SHP77 treated with DMSO at 0.1 percent for 48 hours (cell line): Measurements from ENCODE around the gene PRKAR2B.
"Not testable (repeated sequence)": the region's sequence is repeated elsewhere in the genome, so short reads cannot be mapped to it uniquely, and the experiment has no call there.

Source experiments
- DNase-seq: peaks from one replicate; lab custom pipeline; 2025; lab: John Stamatoyannopoulos, UW

PRKAR2B gene

DNA sequence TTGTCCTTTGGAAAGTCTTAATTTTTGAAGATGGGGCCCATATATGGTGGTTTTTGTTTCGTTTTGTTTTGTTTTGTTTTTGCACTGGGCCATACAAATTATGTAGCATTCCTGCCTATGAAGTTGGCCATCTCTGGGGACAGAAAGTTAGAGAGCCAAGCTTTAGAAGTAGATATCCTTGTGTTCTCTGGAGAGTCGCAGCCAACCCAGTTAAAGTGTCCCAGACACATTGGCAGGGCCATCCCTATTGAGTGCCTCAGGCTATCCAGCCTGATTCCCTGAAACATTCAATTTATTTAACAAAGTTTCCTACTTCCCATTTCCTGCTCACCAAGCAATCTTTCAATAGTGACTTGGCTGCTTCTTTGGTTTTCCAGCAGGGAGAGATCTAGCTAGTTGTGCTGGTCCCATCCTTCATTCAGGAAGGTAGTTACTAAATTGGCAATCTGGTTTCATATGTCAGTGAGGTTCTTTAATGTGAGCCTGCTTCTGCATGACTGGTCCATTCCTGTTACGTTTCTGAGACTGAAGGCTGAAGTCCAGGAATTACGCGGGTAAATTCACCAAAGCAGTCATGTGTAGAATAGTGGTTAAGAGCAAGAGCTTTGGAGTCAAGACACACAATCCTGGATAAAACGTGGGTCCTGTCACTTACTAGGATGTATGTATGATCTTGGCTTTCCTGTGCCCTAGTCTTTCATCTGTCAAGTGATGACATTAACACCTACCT, 75.0 kb downstream of the PRKAR2B start:
- DNase-seq = no peak

DNA sequence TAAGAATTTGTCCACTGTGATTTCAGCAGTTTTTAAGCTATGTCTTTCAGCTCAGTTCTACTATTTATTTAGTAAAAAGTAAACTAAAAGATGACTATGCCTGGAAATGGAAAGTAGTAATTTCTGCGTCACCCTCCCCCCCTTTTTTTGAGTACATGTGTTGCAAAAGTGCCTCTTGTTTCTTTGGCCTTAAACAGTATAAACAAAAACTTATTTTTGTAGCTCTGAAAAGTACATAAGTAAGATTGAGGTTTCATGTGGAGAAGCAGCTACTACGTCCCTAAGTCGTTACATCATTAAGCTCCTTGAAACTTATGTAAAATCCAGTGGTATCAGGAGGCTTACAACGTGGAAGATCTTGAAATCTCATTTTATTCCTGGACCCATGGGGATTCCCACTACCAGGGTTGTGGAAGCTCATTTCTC, 78.0 kb downstream of the PRKAR2B start:
- no peak for DNase-seq

DNA sequence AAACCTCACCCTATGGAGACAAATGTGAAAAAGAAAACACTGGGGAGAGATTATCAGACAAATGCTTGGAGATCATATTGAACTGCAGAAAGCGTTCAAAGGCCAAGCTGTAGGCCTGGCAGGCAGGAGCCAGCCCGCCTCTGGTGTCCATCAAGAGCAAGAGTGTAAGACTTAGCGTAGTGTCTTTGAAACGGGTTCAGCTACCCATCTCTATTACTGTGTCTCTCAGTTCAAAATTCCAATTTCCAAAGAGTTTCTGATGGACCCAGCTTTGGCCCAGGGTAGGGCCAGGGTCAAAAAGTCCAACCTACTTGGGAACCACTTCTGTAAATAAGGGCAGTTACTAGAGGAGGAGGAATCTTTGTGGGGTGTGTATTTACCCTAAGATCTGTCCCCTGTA, 78.9 kb downstream of the PRKAR2B start:
- no peak for DNase-seq

DNA sequence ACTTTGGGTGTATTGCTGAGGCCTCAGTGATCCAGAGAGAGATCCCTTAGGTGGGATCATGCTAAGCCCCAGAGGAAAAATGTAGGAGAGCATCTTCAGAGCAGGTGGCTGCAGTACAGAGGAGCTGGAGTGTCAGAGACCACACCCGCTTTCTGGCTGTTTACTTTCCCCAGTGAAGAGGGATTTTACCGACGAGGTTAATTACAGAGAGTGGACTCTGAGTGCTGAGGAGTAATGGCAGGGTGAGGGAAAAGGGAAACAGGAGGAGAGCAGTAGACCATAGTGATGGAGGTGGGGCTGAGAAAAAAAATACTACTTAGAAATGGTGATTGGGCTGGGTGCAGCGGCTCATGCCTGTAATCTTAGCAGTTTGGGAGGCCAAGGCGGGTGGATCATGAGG, 81.0 kb downstream of the PRKAR2B start:
- peak; percentile 81 for DNase-seq

DNA sequence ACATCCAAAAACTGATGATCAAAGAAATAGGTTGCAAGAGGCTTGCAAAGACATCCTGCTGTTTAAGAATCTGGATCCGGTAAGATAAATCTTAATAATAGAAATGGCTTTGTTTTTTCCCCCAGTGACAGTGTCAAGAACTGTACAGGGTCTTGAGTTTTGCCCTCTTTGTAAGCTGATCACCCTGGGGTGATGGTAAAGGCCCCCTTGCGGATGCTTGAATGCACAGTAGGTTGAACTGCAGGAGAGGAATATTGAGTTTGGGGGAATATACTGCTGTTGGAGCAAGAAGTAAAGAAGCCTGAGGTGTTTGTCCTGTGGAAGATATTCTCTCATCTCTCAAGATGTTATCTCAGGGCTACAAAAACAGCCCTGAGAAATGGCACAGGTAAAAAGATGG, 83.7 kb downstream of the PRKAR2B start:
- no peak for DNase-seq

DNA sequence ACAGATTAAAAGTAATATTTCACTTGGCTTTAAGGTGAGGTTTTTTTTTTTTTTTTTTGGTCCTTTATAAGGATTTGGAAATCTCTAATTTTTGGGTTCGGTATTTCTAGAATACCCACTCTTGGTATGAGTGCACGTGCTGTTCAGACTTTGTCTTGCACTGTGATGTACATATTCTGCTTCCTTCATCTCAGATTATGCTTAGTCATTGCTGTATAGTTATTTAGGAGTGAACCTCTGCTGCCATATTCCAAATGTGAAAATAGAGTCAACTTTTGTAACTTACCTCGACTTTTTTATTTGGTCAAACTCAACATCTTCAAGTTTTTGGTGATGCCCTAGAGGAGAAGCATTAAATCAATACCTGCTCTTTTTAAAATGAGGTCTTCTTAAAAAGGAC, 84.2 kb downstream of the PRKAR2B start:
- DNase-seq = no peak

DNA sequence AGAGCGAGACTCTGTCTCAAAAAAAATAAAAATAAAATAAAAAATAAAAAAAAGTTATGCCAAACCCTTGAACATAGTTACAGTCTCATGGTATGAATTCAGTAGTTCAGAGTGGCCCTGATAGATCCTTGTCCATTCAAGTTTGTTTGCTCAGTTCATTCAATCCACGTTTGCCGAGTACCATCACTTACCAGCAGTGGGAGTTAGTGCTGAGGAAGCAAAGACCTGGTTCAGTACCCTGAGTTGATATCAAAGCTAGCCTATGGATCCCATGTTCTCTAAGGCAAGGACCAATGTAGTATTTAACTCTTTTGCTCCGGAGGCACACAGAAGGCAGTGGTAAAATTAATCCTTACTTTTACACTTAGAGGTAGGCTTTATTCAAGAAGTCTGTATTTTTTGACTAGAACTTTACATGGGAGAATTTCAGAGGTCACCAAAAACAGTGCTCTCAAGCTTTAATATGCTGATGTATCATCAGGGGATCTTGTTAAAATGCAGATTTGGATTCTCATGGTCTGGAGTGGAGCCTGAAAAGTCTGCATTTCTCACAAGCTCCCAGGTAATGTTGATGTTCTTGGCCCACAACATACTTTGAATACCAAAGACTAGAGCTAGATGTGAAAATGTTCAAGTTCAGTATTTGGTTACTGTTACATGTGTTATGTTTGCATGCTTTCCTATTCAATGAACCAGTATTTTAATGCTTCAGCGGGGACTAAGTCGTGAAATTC, 86.1 kb downstream of the PRKAR2B start:
- DNase-seq = no peak

DNA sequence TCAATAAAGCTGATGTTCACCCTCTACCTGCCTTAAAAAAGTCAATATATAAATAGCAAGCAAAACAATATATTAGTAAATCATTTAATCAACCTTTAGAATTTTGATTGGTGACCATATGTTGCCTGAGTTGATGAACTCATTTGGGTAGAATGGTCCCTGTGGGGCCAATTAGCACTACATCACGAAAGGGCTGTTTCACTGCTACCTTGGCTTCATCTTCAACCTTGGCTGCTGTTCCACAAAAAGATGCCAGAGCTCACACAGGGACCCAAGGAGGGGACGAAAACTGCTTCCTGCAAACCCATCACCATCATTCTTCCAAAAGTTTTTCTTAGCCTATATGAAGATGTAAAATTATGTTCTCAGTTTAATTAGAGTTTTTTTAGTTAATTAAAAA, 88.9 kb downstream of the PRKAR2B start:
- DNase-seq = no peak

DNA sequence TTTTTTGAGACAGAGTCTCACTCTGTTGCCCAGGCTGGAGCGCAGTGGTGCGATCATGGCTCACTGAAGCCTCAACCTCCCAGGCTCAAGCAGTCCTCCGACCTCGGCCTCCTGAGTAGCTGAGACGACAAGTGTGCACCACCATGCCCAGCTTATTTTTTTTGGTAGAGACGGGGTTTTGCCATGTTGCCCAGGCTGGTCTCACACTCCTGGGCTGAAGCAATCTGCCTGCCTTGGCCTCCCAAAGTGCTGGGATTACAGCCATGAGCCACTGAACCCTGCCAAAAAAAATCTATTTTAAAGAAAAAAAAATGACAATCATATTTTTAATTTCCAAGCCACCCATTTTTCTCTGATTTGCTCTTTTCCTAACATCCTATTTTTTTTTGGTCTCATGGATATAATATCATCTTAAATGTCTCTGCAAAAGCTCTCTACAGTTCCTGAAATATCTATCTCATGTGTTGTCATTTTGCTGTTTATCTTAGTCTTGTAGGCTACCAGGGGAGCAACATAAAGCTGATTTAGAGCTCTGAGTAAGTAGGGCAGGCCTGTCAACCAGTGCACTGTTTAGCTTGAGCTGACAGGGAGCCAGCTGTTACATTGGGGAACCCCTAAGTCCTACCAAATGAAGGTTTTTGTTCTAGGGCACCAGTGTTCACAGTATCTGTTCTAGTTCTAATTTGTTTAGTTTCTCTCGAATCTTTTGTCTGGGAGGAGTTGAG, 94.4 kb downstream of the PRKAR2B start:
- no peak for DNase-seq

DNA sequence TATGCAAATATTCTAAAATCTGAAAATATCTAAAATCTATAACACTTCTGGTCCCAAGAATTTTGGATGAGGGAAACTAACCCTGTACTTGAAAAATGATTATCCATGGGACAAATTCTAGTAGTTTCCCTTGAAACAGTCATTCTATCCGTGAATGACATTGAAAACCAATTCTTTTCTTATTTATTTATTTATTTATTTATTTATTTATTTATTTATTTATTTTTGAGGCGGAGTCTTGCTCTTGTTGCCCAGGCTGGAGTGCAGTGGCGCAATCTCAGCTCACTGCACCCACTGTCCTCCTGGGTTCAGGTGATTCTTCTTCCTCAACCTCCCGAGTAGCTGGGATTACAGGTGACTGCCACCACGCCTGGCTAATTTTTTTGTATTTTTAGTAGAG, 99.4 kb downstream of the PRKAR2B start:
- not testable (repeated sequence) for DNase-seq

DNA sequence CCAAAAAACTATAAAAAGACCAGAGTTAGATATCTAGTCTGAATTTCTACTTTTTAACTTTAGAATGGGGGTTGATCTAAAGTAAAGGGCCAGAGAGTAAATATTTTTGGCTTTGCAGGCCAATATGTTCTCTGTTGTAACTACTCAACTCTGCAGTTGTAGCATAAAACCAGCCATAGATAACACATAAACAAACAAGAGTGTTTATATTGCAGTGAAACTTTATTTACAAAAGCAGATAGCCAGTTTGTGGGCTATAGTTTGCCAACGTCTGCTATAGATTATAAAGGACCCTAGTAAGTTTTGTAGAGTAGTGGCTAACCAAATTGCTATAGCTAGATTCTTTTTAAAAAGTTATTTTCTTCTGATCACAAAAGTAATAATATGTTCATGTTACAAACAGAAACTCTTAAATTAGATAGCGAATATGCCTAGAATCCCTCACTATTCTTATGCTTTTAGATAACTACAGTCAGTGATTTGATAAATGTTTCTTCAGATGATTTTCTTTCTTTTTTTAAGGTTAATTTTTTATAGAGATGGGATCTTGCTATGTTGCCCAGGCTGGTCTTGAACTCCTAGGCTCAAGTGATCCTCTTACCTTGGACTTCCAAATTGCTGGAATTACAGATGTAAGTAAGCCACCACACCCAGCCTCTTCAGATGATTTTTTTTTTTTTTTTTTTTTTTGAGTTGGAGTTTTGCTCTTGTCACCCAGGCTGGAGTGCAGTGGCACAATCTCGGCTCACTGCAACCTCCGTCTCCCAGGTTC, 100.7 kb downstream of the PRKAR2B start:
- DNase-seq = no peak

DNA sequence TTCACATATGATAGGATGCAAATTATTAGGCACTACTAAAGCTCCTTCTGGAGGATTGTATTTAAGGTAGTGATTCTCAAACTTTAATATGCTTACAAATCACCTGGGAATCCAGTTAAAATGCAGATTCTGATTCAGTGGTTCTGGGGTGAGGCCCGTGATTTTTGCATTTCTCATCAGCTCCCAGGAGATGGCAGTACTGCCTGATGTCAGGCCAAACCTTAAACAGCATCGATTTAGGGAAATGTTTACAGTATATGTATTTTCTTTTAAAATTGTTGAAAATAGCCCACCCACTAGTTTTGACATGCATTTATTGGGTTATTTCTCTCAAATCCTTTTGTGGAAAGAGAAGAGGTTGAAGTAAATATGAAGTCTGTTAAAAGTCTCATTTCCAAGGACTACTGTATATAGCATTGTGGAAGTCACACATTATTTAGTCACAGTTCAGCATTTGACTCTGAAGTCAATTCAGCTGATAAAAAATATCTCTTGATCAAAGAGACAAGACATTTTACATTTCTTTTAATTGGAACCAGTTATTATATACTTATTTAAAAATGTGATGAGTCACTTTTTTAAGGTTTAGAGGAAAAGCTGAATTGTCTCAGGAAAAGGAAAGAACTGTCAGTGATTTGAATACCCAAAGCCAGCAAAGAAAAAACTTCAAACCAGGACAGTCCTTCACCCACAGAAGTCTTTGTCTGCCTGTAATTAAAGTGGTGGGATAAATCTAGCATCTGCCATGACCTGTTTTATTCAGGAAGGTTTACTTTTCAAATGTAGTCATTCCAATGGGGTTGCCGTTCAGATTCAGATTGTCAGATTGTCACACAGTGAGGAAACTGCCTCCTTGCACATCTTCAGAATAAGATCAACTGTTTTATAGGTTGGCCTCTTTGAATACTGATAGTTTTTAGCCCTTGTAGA, 103.2 kb downstream of the PRKAR2B start:
- DNase-seq = peak; percentile 3

DNA sequence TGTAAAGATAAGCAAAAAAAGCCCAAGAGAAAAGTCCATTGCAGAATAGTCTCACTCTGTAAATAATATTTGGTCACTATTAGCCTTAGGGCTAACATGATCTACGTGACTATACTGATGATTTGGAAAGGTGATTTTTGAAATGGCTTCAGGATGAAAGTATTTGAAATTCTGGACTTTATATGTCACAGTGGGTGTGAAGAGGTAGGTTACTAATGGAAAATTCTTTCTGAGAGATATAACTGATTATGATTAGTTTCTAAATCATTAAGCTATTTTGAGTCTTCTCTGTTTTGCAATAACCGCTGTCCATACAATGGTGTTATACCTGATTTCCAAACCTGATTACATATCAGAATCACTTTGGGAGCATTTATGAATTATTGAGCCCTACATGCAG, 104.2 kb downstream of the PRKAR2B start:
- DNase-seq = no peak

DNA sequence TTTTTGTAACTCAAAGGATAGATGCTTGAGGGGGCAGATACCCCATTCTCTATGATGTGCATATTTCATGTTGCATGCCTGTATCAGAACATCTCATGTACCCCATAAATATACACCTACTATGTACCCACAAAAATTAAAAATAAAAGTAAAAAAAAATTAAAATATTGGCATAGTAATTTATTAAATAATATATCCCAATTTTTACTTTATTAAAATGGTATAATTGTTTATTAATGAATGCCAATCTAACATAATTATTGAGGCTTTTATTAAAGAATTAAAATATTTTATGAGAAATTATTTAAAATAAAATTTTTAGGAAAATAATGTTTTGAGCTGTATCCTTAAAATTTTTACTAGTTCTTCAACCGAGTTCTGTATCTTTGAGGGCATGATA, 105.4 kb downstream of the PRKAR2B start:
- DNase-seq = no peak

DNA sequence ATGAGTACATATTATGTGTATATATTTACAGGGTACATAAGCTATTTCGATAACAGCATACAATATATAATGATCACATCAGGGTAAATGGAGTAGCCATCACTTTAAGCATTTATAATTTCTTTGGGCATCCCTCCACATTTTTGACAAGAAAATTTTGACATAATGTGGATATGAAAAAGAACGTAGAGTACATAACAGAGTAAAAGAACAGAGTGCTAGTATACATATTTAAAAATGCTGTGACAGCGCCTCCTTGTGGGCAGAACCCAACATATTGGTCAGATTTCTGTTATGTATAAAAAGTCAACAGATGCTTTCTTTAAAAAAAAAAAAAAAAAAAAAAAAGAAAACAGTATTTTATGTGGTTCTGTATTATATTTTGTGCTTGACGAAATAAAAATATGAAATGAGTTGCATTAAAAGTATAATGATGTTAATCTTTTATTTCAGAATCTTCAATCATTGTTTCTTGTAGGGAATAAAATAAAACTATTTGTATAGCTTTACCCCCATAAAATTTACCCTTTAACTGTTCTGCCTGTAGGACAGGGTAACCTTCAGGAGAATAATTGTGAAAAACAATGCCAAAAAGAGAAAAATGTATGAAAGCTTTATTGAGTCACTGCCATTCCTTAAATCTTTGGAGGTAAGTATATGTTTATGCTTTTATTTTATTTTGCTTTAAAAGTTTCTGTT, 106.0 kb downstream of the PRKAR2B start:
- DNase-seq = peak; percentile 32

DNA sequence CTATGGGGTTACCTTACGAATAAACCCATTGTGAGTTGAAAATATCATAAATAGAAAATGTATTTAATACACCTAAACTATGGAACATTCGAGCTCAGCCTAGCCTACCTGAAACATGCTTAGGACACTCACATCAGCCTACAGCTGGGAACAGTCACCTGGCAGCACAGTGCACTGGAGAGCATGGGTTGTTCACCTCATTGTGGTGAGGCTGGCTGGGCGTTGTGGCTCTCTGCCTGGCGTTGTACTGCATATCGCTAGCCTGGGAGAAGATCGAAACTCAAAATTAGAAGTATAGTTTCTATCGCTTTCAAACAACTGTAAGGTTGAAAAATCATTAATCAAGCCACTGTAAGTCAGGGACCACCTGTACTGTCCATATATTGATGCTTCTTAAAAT, 107.0 kb downstream of the PRKAR2B start:
- DNase-seq = no peak

DNA sequence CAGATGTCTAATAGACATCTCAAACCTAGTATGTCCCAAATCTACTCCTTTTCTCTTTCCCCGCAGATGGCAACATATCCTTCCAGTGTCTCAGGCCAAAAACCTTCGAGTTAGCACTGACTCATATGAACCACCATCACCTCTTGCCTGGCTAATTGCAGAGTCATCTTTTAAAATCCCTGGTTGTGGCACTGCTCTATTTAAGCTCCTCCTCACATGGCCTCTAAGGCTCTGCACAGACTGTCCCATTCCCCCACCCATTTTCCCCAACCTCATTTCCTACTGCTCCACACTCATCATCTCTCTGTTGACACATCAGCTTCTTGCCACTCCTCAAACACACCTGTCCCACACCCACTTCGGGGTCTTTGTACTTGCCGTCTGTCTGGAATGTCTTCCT, 107.5 kb downstream of the PRKAR2B start:
- DNase-seq = no peak

DNA sequence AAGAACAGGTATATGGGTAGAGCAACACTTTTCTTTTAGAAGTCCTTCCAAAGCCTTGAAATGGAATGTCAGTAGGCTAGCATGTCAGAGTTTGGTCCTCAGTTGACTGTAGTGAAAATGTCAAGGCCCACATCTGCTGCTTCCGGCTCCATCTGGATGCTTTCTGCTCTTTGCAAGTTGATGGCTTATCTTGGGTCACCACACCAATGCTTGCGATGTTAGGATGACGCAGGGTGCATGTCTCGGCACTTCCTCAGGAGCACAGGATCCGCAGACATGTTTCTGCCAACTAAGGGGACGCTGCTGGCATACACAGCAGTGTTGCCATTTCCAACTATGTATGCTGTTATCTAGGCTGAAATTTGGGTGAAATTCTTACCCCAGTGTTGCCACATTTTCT, 110.3 kb downstream of the PRKAR2B start:
- DNase-seq = no peak

DNA sequence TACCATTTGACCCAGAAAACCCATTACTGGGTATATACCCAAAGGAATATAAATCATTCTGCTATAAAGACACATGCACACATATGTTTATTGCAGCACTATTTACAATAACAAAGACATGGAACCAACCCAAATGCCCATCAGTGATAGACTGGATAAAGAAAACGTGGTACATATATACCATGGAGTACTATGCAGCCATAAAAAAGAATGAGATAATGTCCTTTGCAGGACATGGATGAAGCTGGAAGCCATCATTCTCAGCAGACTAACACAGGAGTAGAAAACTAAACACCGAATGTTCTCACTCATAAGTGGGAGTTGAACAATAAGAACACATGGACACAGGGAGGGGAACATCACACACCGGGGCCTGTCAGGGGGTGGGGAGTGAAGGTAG, 111.2 kb downstream of the PRKAR2B start:
- DNase-seq = not testable (repeated sequence)

DNA sequence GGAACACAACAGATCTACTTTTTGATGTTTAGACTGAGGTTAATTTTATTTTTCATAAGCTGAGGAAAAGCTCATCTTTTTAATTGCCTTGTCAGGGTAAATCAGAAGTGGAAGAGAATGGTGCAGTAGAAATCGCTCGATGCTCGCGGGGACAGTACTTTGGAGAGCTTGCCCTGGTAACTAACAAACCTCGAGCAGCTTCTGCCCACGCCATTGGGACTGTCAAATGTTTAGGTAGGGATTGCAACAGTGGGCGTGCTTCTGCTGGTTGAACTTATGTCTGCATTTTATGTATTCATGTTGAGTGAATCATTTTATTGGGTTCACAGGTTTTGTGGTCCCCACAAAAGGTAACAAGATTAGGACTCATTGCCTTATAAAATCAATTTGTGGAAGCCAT, 112.6 kb downstream of the PRKAR2B start:
- DNase-seq = no peak

DNA sequence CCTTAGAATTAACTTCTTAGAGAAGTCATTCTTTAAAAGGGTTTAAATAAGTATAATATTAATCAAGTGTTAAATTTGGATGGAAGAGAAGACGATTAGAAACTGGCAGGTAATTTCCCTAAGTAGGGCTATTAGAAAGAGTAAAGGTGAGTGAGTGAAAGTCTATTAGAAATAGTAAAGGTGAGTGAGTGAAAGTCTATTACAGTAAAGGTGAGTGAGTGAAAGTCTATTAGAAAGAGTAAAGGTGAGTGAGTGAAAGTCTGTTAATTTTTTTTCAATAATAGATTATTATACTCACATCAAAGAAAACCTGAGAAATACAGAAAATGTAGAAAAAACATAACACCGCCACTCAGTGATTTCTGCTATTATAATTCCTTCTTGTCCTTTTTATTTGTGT, 113.5 kb downstream of the PRKAR2B start:
- DNase-seq = no peak
